COR-L47 (cell line): ENCODE data around the gene SCRG1.
A peak's percentile ranks its signal among the peaks of the same experiment; 100 is the strongest.

Source experiments
- DNase-seq: peaks from one replicate; lab custom pipeline; 2025; lab: John Stamatoyannopoulos, UW

Gene SCRG1

GRCh38 chr4:173411106-173411693 lies 12.3 kb upstream of the SCRG1 start:
- DNase-seq = no peak

- no peak for DNase-seq
These were observed 11.2 kb upstream of the SCRG1 start for GRCh38 chr4:173410079-173410478.

DNA sequence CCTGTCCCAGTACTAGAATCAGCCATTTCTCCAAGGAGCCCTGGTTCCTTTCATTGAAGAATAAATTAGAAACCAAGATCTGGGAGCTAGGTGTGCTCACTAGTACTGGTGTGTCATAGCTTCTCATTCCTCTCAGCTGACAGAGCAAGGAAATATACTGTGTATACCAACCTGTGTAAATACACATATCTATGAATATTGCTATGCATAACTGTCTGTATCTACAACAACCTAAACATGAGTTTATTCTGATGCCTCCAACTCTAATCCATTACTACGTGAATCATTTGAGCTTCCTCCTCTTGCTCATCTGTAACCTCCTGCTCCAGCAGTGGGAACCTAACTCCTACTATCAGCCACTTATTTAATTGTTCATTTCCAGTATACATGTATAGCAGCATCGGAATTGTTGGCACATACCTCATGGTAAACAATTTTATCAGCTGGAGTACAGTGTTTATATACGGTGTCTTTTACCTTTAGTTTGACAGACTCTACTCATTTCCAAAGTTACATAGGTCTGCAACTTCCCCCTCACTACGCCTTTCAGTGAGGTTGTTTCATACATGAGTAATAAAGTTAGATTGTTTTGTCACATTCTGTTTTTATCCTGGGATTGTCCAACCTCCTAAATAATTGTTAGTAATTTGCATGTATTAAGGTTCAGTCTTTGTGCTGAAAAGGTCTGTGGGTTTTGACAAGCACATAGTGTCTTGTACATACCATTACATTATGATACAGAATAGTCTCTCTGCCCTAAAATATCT lies 7.1 kb upstream of the SCRG1 start:
- no peak for DNase-seq

GRCh38 chr4:173404296-173404865 lies 5.5 kb upstream of the SCRG1 start:
- no peak for DNase-seq

DNA sequence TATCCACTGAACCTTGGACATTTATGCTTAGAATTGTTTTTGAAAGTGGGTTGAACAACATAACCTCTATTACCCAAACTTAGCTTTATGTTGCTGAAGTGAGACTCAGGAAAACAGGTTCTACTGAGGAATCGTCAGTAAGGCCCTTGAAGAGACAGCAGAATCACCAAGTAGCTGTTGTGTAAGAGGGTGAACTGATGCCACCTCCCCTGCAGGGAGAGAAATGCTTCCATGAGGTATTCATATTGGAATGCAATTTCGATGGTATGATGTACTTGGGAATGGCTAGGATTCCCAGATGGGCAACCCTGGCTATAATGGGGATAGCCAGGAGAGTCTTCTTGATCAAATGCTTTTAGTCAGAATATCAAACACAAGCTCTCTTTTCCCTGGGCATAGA lies 4.1 kb upstream of the SCRG1 start:
- no peak for DNase-seq

GRCh38 chr4:173401063-173401462 lies 2.1 kb upstream of the SCRG1 start:
- DNase-seq = no peak

DNA sequence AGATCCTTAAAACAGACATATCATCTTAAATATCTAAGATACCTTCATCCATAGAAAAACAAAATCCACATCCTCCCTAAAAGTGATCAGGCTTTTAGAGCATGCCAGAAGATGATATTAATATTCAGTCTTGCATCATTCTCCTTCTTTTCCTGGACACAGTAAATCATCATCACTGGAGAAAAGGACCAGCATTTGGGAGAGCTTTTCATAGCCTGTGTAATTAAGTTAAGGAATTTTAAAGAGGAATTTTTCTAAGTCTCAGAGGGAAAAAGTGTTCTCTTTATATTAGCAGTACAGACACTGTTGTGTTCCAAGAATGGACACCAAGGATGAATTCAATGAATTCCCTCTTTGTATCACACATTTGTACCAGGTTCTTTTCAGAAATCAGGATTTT lies 696 bp downstream of the SCRG1 start:
- DNase-seq = no peak

DNA sequence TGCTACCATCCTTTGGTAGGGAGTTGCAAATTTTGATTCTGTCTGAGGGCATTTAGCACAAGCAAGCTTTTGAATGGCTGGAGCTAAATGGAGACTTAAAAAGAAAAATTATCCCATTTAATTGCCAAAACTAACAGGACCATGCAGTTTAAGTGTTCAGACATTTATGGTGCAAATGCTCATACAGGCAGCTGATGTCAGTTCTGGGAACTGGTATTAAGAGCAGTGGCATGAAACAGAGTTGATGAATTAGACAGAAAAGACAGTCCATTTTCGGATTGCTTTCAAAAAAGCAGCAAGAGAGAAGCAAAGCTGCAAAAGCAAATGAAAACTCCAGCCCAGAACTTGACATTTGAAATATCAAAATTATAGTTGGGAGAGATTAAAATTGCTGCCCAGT lies 1.3 kb downstream of the SCRG1 start:
- DNase-seq = no peak

DNA sequence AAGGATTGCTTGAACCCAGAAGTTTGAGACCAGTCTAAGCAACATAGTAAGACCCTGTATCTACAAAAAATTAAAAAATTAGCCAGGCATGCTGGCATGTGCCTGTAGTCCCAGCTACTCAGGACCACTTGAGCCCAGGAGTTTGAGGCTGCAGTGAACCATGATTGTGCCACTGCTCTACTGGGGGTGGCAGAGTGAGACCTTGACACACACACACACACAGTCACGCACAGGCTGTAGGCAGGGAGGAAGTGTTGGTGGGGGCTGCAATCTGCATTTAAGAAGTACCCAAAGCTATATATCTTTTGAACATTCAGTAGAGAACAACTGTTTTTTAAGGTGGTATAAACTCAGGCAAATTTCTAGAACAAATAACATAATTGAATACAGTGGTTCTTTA lies 7.2 kb downstream of the SCRG1 start:
- DNase-seq = no peak

DNA sequence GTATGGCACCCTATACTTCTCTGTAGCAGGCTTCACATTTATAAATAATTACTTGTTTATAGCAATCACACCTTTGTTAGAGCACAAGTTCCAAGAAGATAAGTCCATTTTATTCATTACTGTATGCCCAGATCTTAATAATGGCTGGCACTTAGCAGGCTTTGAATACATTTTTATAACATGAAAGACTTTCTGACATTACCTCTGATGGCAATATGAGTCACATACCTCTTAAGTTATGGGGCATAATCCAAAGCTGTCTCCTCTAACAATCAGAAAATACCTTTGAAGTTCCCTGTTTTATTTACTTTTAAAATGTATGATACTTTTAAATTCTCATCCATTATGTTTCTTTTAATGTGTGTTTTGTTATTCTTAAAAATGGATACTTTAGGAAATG lies 12.2 kb downstream of the SCRG1 start:
- DNase-seq = no peak

GRCh38 chr4:173382349-173382748 lies 16.6 kb downstream of the SCRG1 start:
- DNase-seq = no peak

DNA sequence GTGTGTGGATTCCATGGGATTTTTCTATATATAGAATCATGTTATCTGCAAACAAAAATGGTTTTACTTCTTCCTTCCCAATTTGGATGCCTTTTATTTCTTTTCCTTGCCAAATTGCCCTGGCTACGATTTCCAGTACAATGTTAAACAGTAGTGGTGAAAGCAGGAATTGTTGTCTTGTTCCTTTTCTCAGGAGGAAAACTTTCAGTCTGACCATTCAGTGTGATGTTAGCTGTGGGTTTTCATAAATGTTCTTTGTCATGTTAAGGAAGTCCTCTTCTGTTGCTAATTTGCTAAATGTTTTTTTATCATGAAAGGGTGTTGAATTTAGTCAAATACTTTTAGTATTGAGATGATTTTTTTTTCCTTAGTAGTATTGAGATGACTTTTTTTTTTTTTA lies 17.3 kb downstream of the SCRG1 start:
- DNase-seq = no peak

- DNase-seq = no peak
These were observed 17.9 kb downstream of the SCRG1 start for GRCh38 chr4:173380987-173381386.

DNA sequence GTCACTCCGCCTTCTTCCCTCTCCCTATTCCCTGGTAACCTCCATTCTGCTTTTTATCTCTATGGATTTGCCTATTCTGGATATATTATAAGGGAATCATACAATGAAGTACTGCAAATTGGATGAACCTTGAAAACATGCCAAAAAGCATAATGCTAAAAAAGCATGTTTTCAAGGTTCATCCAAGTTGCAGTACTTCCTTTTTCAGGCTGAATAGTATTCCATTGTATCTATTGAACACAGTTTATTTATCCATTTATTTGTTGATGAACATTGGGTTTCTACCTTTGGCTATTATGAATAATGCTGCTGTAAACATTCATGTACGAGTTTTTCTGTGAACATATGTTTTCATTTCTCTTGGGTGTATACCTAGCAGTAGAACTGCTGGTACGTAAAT lies 19.0 kb downstream of the SCRG1 start:
- no peak for DNase-seq

DNA sequence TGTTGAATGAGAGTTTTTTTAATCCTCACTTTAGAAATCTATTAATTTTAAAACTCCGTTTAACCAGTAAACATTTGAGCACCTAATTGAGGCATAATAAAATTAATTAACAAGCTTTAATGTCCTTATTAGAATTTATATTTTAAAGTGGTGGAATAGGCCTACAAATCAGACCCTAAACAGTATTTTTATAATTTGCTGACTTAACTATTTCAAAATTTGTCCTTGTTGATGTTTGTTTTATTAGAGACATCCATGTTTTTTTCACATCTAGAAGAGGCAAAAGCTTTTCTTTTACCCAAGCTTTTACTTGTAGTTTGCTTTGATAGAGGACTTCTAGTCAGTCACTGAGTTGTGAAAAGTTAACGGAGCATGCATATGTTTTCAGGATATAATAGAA lies 24.3 kb downstream of the SCRG1 start:
- no peak for DNase-seq

- peak; percentile 40 for DNase-seq
These were observed 27.4 kb downstream of the SCRG1 start for GRCh38 chr4:173371292-173372192.

DNA sequence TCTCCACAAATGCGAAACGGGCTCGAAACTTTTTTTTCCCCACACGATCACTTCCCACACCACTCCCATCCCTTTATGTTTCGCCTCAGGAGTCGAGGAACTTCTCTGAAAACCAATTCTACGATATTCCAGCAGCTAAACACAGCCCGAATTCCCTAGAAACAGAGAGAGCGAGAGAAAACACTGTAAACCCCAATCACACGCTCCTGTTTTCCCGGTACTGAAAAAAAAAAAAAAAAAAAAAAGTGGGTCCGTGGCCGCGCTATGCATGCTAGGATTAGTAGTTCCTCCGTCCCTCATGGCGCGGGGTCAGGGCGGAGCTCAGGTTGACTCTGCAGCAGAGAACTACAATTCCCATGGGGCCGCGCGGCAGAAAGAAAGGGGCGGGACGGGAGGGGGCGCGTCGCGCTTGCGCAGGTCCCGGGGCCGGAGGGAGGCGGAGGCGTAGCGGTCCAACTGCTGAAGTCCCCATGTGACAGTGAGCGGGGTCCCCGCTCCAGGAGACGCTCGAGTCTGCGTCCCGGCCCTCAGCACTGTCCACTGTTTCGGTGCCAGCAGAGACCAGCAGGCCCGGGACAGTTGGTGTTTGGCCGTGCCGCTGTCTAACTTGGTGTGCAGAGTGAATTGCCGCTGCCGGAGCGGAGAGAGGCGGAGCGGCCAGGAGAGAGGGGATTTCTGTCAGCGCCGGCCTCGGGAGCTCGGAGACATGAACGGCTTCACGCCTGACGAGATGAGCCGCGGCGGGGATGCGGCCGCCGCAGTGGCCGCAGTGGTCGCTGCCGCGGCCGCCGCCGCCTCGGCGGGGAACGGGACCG lies 28.2 kb downstream of the SCRG1 start, which contains the start of gene SAP30:
TSS of gene SAP30 (plus strand) at position 478 of the 815 bp plus-strand sequence. CDS start at position 707, 229 bp downstream.
- peak; percentile 99 for DNase-seq

DNA sequence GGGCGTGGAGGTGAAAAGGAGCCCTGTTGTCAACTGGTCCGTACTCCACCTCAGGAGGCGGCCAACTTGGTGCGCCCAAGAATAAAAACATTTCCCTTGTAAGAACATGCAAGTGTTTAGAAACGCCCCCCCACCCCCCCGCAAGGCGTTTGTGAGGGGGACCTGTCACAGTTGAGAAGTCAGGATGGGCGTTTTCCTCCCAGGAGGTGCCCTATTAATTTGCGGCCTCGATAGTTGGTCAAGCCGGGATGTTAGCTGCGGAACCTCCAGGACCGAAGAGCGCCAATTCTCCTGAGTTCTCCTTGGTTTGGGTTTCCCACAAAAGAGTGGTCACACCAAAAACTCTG lies 28.8 kb downstream of the SCRG1 start:
- no peak for DNase-seq

GRCh38 chr4:173367946-173368345 lies 31.0 kb downstream of the SCRG1 start:
- no peak for DNase-seq

GRCh38 chr4:173367285-173367684 lies 31.6 kb downstream of the SCRG1 start:
- DNase-seq = no peak

GRCh38 chr4:173365359-173365996 lies 33.4 kb downstream of the SCRG1 start:
- no peak for DNase-seq
